Glomerular endothelial cell (primary cell): ENCODE results near the gene BBS12. TPM values are rescaled to one million over a fixed set of nuclear protein-coding genes. Genes with fewer than 3 reads are reported as not detected.
"Not testable (repeated sequence)": the region's sequence is repeated elsewhere in the genome, so short reads cannot be mapped to it uniquely, and the experiment has no call there.

Experiments
- DNase-seq: peaks from one replicate; pipeline ENCODE4 v3.0.0-alpha.2; 2011; ENCODE audit warnings: low read depth, low spot score; ENCODE audit errors: extremely low read depth
- total RNA-seq: library from RNA; depleted of rRNA; stranded (reverse); fragments of >200 nt; gene quantifications from 2 replicates; pipeline ENCODE4 v1.2.3, GENCODE V29; 2015

Gene BBS12
- total RNA-seq, 1 donor from 2014 or later: 2.5 TPM

DNA sequence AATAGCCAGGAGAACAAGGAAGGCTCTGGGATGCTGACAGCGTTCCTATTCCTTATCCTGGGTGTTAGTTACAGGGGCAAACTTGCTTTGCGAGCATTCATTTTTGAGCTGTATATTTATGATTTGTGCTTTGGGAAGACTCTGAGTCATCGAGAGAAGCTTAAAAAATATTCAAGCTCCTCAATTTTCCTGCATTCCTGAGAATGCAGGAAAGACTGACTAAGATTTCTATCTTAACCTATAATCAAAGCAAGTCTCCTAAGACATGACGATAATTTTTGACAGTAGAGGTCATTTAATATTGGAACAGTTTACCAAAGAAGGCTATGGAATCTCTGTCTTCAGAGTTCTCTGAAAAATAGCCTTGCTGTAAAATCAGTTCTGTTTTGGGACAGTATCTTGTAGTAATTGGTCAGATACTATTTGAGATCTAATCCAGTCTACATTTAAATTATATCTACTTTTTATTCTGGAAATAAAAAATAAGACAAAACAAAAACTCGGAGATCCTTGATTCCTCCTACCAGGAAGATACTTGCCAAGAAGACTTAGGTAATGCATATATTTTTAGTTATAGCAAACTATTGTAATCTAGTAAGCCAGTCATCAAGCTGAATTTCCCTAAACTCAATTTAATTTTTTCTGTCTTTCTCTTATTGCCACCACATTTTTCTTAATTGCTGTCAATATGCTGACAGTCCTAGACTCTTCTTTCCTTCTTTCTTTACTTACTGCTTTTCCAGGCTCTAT, 31.7 kb downstream of the BBS12 start:
- no peak for DNase-seq

DNA sequence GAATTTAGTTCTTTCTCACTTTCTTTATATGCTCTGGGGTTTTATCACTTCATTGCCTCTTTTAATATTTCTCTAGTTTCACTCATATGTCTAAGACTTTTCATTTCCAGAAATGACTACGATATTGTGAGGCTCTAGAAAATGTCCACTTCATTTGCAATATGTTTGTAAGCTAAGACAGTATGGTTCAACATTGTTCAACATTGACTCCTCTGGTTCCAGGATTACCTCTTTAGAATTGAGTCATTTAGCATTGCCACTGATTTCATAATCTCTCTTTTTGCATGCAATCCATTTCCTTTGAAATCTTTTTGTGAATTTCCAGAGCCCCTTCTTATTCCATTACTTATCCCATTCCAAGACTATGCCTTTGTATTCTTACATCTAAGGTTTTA, 32.3 kb downstream of the BBS12 start:
- DNase-seq: no peak

DNA sequence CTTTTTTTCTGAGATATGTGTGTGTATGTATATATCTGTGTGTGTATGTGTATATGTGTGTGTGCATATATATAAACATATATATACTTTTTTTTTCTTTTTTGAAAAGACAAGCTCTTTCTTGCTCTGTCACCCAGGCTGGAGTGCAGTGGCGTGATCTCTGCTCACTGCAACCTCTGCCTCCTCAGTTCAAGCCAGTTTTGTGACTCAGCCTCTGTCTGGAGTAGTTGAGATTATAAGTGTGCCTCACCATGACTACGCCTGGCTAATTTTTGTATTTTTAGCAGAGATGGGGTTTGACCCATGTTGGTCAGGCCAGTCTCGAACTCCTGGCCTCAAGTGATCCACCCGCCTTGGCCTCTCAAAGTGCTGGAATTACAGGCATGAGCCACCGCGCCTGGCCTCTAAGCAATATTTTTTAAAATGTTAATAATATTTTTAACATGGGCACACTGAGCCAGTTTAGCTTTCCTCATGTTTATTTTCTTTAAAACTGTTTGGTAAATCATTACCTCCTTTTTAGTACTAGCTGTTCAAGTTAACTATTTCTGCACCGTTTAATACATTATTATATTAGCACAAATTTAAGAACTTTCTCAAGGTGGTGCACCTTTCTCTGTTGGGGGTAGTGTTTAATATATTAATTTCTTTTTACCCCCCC, 33.3 kb downstream of the BBS12 start:
- DNase-seq: no peak

DNA sequence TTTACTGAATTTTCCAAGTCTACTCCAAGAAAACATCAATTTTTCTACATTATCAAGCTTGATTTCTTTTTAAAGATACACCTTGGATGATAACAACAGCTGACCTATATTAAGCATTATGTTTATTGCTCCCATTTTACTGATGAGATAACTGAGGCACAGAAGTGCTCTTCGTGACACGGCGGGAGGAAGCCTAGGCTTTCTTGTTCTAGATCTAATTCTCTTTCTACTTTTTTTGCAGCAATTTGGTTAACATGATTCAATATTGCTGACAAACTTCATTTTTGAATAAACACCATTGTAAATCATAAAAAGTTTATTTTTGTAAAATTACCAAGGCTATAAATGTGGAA, 33.8 kb downstream of the BBS12 start:
- DNase-seq: no peak

DNA sequence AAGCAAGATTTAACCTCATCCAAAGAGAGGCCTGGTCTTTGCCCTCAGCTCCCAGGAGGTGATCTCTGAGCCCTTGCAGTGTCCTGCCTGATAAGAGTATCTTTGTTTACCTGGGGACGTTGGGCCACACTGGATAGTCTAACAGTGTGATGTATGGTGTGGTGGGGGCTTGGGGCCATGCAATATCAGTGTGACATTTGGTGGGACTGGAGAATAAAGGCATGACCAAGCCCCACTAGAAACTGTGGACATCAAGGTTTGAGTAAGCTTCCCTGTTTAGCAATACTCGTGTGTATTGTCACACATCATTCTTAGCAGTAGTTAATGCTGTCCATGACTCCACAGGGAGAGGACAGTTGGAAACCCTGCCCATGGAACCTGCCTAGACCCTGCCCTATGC, 34.4 kb downstream of the BBS12 start:
- DNase-seq: no peak

DNA sequence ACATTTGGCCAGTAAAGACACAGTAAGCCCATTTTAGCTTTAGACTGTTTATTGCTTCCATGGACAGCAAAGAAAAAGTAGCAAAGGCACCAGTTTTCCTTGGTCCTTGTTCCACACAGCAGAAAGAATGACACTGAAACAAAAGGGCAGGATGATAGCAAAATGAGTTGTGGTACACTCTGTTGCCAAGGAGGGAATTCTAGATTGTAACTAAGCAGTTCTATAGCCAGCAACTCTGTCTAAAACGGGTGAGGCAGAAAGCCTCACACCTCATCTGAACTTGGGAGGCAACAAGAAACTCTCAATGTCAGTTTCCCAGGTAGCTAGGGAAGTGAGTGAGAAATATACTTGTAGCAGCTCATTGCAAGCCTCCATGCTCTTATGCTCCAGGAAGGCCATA, 39.2 kb downstream of the BBS12 start:
- DNase-seq: no peak

DNA sequence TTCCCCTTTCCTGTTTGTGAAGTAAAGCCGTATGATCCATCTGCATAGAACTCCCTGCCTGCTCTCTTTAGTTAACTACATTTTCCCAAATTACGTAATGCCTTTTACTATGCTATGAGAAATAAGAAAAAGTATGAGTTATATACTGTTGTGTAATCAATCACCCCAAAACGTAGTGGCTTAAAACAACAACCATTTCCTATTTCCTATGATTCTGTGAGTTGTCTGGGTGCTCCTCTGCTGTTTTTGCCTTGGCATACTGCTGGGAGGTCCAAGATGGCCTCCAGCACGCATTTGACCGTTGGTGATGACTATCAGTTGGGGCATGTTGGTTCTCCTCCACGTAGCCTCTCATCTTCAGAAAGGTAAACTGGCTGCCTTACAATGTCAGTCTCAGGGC, 39.8 kb downstream of the BBS12 start:
- DNase-seq: no peak

DNA sequence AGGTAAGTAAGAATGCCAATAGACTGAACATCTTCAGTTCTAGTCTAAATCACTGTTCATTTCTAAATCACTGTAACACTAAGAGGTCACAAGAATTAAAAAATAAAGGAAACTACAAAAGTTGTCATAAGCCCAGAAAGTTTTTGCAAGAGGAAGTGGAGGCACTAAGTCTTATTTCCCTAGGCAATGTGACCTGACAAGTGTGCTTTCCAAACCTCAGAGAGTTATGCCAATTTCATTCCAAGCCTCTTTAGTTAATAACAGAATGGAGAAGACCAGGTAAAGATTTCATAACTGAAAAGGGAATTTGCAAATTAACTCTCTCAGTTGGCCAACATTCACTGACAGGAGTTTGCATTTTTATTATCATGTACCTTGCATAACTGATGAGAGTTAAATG, 40.5 kb downstream of the BBS12 start:
- no peak for DNase-seq

DNA sequence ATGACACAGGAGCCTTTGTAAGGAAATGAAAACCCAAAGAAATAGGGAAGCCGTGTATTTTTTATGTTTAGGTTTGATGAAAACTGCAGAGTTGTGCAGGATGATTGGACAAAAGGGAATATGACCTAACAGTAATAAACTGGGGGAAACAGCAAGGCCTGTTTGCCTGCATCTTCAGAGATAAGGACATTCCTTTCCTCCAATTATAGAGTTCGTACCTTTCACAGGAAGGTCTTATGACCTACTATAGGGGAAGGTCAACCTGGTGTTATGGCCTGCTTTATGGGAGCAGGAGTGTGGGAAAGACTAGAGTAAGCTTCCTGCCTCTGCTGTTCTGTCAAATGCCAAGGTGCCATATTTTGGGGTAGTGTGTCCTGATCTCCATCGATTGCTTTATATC, 42.5 kb downstream of the BBS12 start:
- no peak for DNase-seq

DNA sequence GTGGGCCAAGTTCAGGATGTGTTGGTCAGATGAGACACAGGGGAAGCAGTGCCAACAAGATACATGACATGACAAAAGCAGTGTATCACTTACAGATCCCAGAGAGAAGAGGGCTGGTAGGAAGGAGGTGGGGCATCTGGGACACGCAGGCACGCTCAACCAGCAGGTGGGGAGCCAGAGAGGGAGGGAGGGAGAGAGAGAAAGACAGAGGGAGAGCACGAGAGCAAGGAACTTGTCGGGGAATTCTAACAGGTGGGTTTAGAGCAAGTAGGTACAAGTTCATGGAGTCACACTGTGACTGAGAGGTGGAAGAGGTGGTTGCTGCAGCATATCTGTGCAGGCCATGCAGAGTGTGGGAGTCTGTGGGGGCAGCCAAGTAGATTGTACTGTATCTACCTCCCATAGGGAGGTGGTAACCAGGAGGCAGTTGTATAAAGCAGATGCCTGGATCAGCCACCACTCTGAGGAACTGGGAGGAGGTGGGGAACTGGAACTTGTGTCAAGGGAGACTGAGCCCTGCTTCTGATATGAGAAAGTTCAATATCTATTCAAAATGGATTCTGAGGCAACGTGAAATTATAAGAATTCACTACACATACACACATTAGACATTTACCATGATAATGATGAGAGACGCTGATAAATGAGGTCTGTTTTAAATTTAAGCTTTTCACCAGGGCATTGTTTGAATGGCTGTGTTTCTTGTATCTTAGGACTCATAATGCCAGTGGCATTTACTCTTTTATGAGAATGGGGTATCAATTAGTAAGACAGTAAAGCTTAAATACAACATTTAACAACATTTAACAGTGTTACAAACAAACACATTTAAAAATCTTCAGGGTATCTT, 43.7 kb downstream of the BBS12 start:
- no peak for DNase-seq

DNA sequence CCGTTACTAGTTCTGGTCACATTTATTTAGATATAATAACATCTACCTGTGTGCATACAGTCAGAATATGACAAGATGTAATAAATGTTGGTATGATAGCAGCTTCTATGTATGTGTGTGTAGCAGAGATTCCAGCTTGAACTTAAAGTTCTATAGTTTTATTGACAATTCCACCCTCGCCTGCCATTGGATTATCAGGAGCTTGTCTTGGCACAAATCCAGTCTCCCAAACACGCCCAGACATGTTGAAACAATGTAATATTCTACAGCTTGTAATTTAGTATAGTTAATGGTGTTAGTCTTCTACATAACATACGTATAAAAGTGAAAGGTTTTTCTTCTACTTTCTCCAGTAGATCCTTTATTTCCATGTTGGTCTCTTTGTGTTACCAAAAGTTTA, 44.4 kb downstream of the BBS12 start:
- DNase-seq: no peak

DNA sequence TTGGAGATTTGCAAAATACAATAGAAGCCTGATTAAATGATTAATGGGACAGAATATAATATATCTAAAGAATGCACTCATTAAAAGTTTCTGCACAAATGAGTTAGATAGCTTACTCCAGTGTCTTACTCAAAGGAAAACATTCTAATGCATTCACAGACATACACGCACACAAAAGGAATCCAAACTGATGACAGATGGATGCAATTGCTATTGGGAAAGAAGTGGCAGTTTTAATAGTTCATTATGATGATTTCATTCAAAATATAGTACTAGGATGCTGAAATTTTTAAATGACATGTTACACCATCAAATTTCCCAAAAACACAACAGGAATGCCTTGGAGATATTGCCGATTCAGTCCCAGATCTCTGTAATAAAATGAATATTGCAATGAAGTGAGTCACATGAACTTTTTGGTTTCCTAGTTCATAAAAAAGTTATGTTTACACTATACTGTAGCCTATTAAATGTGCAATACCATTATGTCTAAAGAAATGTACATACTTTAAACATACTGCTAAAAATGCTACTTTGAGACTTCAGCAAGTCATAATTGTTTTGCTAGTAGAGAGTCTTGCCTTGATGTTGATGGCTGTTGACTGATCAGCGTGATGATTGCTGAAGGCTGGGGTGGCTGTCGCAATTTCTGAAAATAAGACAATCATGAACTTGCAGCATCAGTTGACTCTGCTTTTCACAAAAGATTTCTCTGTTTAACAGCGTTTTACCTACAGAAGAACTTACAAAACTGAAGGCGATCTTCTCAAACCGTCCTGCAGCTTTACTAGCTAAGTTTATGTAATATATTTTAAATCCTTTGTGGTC, 45.6 kb downstream of the BBS12 start:
- no peak for DNase-seq

DNA sequence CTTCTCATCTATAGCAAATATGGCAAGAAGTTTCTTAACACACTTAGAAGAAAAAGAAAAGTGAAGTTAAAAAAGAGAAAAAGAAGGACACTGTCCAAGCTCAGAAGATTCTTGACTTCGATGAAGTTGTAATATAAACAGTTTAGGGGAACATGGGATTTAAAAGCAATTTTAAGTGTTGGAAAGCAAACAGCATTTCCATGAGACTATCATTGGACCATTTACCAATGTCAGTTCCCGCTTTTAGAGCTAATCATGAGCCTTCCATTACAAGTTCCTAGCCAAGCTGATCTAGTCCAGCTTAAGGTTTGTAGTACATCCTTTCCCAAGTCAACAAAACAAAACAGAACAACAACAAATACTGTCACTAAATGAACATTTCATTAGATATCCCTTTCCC, 49.0 kb downstream of the BBS12 start:
- DNase-seq: no peak

DNA sequence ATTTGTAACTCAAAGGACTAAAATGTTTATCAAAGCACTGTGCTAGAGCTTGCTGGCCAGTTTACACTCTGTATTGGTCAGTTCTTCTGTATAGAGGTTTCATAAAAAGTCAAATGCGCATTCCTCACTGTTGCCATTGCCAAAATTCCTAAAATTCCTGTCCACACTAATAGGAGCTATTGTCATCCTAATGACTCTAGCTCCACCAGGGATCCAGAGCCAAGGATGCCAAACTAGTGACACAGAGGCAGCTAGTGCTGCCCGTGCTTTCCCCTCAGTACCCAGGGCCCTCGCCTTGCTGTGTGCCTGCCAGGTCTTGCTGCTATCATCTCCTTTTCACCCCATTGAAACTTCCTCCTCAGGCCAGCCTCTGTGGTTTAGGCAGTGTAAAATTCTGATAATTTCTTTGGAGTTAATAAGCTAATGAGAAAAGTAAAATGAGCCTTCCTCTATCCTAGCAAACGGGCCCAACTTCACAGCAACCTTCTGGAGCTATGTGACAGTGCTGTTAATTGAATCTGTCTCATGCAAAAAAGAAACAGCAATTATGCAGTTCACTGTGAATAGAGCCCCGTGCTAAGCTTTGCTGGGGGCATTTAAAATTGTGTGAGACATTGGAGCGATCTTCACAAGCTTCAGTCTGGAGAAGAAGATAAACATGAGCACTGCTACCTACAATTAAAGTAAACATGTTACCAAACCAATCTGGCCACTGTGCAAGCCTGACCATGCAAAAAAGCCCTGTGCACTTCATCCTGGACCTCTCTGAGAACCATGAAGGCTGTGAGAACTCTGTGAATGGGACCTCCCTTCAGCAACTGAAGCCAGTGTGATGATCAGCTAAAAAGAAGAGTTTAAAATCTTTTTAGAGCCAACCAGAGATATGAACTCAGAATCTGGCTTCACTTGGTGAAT, 51.1 kb downstream of the BBS12 start:
- DNase-seq: peak; percentile 83

DNA sequence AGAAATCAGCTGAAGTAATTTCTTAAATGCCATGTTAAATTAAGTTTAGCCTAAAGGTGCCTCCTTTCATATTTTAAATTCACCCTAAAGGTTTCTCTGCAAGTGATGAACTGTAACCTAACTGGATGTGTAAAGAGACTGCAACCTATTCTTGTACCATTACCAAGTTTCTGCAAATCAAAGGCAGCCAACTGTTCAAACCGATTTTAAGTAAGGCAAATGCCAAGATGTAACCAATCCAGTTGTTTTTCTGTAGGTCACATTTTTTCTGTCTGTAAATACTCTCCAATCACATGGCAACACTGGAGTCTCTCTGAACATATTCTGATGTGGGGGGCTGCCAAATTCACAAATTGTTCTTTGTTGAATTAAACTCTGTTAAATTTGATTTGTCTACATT, 51.8 kb downstream of the BBS12 start:
- no peak for DNase-seq

DNA sequence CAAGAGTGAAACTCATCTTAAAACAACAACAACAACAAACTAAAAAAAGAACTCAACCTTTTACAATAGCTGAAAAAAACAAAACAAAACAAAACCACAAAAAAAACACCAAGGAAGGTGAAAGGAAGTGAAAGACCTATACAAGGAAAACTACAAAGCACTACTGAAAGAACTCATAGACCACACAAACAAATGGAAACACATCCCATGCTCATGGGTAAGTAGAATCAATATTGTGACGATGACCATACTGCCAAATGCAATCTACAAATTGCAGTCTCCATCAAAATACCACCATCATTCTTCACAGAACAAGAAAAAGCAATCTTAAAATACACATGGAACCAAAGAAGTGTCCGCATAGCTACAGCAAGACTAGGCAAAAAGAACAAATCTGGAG, 52.6 kb downstream of the BBS12 start:
- no peak for DNase-seq

DNA sequence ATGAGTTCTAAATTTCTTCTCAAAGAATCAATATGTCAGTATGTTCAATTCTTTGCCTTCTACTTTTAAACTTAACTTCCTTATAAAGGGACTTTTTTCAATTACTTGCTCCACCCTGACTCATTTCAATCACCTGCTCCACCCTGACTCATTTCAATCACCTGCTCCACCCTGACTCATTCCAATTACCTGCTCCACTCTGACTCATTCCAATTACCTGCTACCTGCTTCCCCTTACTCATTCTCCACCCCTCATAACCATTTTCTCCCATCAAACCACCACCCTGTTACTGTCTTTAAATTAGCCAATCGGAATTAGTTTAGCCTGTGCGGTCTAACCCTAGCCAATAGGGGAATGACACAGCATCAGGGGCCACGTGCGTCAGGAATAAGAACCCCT, 53.8 kb downstream of the BBS12 start:
- DNase-seq: not testable (repeated sequence)

DNA sequence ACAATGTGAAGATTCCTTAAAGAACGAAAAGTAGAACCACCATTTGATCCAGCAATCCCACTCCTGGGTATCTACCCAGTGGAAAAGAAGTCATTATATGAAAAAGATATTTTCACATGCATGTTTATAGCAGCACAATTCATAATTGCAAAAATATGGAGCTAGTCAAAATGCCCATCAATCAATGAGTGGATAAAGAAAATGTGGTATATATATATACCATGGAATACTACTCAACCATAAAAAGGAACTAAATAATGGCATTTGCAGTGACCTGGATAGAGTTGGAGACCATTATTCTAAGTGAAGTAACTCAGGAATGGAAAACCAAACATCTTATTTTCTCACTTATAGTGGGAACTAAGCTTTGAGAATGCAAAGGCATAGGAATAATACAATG, 54.4 kb downstream of the BBS12 start:
- not testable (repeated sequence) for DNase-seq

DNA sequence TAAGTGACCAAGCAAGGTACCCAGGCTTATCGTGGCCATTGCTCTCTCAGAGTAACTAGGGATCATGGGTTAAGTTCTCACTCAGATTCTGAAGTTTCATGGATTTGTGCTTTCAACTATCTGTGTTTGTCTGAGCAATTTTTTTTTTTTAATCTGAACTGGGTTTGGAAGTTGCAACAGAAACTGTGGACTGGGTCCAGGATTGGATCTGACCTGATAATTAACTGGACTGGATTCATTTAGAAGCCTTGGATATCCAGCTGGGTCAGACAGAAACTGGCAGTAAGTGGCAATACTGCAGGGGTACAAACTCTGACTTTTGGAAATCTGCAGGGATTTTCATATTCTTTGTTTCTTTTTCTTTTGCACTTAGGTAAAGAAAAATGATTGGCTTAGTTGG, 55.4 kb downstream of the BBS12 start:
- DNase-seq: no peak

DNA sequence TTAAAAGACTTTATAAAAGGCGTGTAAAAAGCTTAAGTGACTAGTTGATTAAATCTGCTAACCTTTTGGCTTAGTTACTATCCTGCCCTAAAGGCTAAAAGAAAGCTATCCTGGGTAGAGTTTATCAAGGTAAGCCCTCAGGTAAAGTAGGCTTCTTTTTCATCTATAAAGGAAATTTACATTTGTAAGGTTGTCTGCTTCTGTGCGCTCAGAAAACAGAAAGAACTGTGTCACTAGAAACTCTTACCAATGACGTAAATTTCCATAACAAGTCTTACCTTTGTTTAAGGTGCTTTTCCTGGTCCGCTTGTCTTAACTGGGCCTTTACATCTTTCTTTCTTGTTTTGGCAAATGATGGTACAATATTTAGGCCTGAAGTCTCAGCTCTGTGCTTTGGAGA, 56.4 kb downstream of the BBS12 start:
- no peak for DNase-seq
